KMS-11 (cell line): Measurements from ENCODE around the gene TRMT11.
A peak's percentile ranks its signal among the peaks of the same experiment; 100 is the strongest.

Experiments
- H2AFZ ChIP-seq: fragments of 200-600 bp; sonication (generic); 2 replicates; pipeline ENCODE4 v1.6.1; 2016; ENCODE audit warnings: antibody characterized with exemption, mixed run types, low read depth
- H3K27ac ChIP-seq: fragments of 200-600 bp; sonication (generic); 2 replicates; pipeline ENCODE4 v1.6.1; 2016; ENCODE audit warnings: mild to moderate bottlenecking, mixed run types
- H3K27me3 ChIP-seq: fragments of 200-600 bp; sonication (generic); 2 replicates; pipeline ENCODE4 v1.6.1; 2017; ENCODE audit warnings: mild to moderate bottlenecking, low read depth, mixed run types, moderate library complexity; ENCODE audit not compliant: insufficient read depth
- H3K36me3 ChIP-seq: fragments of 200-600 bp; sonication (generic); 2 replicates; pipeline ENCODE4 v1.6.1; 2017; ENCODE audit warnings: mild to moderate bottlenecking, mixed run types; ENCODE audit not compliant: insufficient read depth
- H3K4me1 ChIP-seq: fragments of 200-600 bp; sonication (generic); 2 replicates; pipeline ENCODE4 v1.6.1; 2016; ENCODE audit warnings: mild to moderate bottlenecking, low read depth, mixed run types; ENCODE audit not compliant: poor library complexity, severe bottlenecking
- H3K4me2 ChIP-seq: fragments of 200-600 bp; sonication (generic); 2 replicates; pipeline ENCODE4 v1.7.0; 2016; ENCODE audit warnings: mild to moderate bottlenecking, mixed run types
- H3K4me3 ChIP-seq: fragments of 200-600 bp; sonication (generic); IDR thresholded peaks from 2 replicates; pipeline ENCODE4 v1.6.1; 2017; ENCODE audit warnings: low read depth, low read length, mixed read lengths; ENCODE audit not compliant: insufficient read depth
- H3K79me2 ChIP-seq: fragments of 200-600 bp; sonication (generic); 2 replicates; pipeline ENCODE4 v1.6.1; 2016; ENCODE audit warnings: low read depth, mixed run types; ENCODE audit not compliant: insufficient read depth
- H3K9ac ChIP-seq: fragments of 200-600 bp; sonication (generic); 2 replicates; pipeline ENCODE4 v1.6.1; 2016; ENCODE audit warnings: mild to moderate bottlenecking, mixed run types
- H4K20me1 ChIP-seq: fragments of 200-600 bp; sonication (generic); 2 replicates; pipeline ENCODE4 v1.6.1; 2016; ENCODE audit warnings: mild to moderate bottlenecking, mixed run types; ENCODE audit not compliant: insufficient read depth
- TF ChIP-seq, protein P1 (sequence below): fragments of 200-600 bp; sonication (generic); conservative IDR thresholded peaks from 2 replicates; pipeline ENCODE4 v1.6.1; 2017; ENCODE audit warnings: low read depth, mild to moderate bottlenecking, antibody characterized with exemption, low read length, moderate library complexity, mixed read lengths

The TRMT11 gene

DNA sequence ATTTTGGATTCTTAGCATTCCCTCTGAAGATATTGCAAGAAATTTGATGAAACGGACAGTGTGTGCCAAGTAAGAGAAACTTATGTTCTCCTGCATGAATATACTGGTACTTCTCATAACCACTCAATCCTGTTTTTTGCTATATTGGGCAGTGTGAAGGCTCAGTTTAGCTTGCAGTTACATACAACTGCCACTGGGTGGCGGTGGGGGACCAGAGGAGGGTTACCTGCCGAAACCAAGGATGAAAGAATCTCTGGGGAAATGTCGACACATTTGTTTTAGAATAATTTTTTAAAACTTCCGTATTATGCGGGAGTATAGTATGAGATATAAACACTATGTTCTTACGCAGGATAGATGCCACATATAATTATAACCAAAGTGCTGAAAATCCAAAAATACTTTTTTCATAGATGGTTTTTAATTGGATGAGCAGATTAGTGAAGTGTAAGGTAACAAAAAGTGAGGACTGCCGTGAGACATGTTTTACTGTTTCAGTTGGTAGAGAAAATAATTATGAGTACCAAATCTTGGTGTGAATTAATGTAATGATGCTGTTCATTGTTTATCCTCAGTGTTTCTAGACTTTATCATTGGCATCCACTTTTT, 9.7 kb downstream of the TRMT11 start:
- no peak overlapping the region for H2AFZ ChIP-seq
- no peak overlapping the region for H3K4me3 ChIP-seq
- H3K79me2 ChIP-seq = no peaks in the 10 kb centered on the region

DNA sequence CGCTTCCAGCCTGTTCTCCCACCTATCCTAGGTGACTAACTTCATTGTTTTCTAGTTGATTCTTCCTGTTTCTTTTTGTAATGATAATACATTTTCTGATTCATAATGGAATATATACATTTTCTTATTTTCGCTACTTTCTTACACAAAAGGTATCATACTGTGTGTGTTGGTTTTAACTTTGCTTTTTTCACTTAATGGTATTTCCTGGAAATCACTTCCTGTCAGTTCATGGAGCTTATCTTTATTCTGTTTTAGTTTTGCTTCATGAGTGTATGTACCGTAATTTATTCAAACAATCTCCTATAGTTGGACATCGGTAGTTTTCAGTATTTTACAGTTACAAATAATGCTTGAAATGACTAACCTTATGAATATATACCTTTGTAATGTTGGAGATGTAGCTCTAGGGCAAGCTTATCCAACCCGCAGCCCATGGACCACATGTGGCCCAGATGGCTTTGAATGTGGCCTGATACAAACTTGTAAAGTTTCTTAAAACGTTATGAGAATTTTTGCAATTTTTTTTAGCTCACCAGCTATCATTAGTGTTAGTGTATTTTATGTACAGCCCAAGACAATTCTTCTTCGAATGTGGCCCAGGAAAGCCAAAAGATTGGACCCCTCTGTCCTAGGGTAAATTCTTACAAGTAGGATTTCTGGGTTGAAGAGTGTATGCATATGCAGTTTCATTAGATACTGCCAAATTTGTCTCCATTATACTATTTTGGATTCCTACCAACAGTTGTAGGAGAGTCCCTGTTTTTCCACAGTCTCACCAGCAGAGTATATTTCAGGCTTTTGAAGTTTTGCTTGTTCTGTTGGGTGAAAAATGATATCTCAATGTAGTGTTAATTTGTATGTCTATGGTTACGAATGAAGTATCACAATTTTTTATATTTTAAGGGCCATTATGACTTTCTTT, 16.7 kb downstream of the TRMT11 start:
- H3K27me3 ChIP-seq = no peaks in the 10 kb centered on the region
- no peak overlapping the region for H3K4me2 ChIP-seq
- H3K9ac ChIP-seq = no peak overlapping the region
- H3K36me3 ChIP-seq = no peaks in the 10 kb centered on the region
- TF ChIP-seq, protein P1, sequence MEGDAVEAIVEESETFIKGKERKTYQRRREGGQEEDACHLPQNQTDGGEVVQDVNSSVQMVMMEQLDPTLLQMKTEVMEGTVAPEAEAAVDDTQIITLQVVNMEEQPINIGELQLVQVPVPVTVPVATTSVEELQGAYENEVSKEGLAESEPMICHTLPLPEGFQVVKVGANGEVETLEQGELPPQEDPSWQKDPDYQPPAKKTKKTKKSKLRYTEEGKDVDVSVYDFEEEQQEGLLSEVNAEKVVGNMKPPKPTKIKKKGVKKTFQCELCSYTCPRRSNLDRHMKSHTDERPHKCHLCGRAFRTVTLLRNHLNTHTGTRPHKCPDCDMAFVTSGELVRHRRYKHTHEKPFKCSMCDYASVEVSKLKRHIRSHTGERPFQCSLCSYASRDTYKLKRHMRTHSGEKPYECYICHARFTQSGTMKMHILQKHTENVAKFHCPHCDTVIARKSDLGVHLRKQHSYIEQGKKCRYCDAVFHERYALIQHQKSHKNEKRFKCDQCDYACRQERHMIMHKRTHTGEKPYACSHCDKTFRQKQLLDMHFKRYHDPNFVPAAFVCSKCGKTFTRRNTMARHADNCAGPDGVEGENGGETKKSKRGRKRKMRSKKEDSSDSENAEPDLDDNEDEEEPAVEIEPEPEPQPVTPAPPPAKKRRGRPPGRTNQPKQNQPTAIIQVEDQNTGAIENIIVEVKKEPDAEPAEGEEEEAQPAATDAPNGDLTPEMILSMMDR = no peak
- no peak overlapping the region for H3K27ac ChIP-seq
- no peak overlapping the region for H3K4me3 ChIP-seq
- H3K79me2 ChIP-seq = no peaks in the 10 kb centered on the region
- no peaks in the 10 kb centered on the region for H4K20me1 ChIP-seq
- H2AFZ ChIP-seq = no peak overlapping the region
- H3K4me1 ChIP-seq = no peaks in the 10 kb centered on the region

More for the DNA sequence above, 9.7 kb downstream of the TRMT11 start:
- Histone ChIP-seq H4K20me1 (no peaks in the 10 kb centered on the region), H3K4me2 (peak overlapping the region; percentile 22; the same call in 1 of the 2 replicates), H3K27ac (no peak overlapping the region), H3K27me3 (no peaks in the 10 kb centered on the region), H3K9ac (no peak overlapping the region), H3K36me3 (no peaks in the 10 kb centered on the region), H3K4me1 (peaks cover 3% of the 10 kb centered on the region)
- TF ChIP-seq, protein P1 = peak; percentile 94

DNA sequence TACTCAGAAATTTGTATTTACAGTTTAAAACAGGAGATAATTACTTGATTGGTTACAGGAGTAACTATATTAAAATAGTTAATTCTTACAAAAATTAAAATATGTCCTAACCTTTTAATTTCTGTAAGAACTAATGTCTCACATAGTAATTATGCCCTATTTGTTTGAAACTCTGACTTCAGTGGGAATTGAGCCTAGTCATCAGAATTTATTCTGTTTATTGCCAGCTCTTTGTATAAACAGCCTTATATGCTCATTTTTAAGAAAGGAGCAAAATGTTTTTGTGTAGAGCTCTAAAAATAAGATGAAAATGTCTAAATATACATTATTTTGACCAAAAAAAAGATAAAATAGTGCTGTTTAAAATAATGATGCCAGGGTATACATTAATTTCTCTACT, 21.5 kb downstream of the TRMT11 start:
- no peak overlapping the region for H3K4me3 ChIP-seq
- no peak overlapping the region for H2AFZ ChIP-seq
- no peaks in the 10 kb centered on the region for H4K20me1 ChIP-seq
- H3K27ac ChIP-seq = no peak overlapping the region
- TF ChIP-seq, protein P1 = no peak
- no peaks in the 10 kb centered on the region for H3K36me3 ChIP-seq
- H3K27me3 ChIP-seq = no peaks in the 10 kb centered on the region
- no peak overlapping the region for H3K9ac ChIP-seq
- no peaks in the 10 kb centered on the region for H3K4me1 ChIP-seq
- H3K79me2 ChIP-seq = no peaks in the 10 kb centered on the region
- H3K4me2 ChIP-seq = no peak overlapping the region

DNA sequence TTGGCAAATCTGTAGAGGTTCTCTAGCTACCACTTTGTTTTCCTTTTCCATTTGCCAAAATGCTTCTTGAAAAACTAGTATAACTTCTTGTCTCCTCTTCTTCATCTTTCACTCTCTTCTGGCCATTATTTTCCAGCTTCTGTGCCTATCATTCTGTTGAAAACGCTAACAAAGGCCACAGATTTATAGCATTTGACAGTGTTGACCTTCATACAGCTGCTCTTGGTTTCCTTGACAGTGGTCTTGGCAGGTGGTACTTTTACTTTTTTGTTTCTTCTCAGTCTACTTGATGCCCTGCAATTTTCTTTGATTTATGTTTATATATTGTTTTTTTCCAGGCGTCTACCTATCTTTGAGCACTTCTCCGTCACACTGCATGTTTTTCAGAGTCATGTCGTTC, 23.7 kb downstream of the TRMT11 start:
- no peaks in the 10 kb centered on the region for H4K20me1 ChIP-seq
- no peaks in the 10 kb centered on the region for H3K27me3 ChIP-seq
- TF ChIP-seq, protein P1 = no peak
- H3K27ac ChIP-seq = no peak overlapping the region
- H3K36me3 ChIP-seq = no peaks in the 10 kb centered on the region
- H2AFZ ChIP-seq = no peak overlapping the region
- H3K4me3 ChIP-seq = no peak overlapping the region
- H3K4me2 ChIP-seq = no peak overlapping the region
- no peaks in the 10 kb centered on the region for H3K79me2 ChIP-seq
- no peak overlapping the region for H3K9ac ChIP-seq
- H3K4me1 ChIP-seq = no peaks in the 10 kb centered on the region
